ENCODE data around the gene LRRC8A. TPM values are rescaled to one million over a fixed set of nuclear protein-coding genes. Genes with fewer than 3 reads are reported as not detected.

The LRRC8A gene
- total and polyA plus RNA-seq, 12 donors, result 9.0 to 88.3 (median 34.5) TPM

Other genes starting within 250 kb of the LRRC8A start
- gene DYNC2I2, start 225.3 kb upstream of the LRRC8A start, total RNA-seq, result 100 to 1,000 TPM in 2 of 9 donors, 10 to 100 TPM in 7; 20.4 to 192 (median 77.9) TPM
- 100 to 1,000 TPM in 1 of 3 donors, 10 to 100 TPM in 1, 1 to 10 TPM in 1; 7.5 to 119 (median 91.6) TPM for gene DYNC2I2, start 225.3 kb upstream of the LRRC8A start, polyA plus RNA-seq
- gene SET, start 192.9 kb upstream of the LRRC8A start, total RNA-seq, result 100 to 1,000 TPM; 122 to 327 (median 191) TPM
- gene SET, start 192.9 kb upstream of the LRRC8A start, polyA plus RNA-seq, result 100 to 1,000 TPM in 2 of 3 donors, 10 to 100 TPM in 1; 62.1 to 352 (median 105) TPM
- 1 to 10 TPM; 1.1 to 6.3 (median 3.6) TPM for gene PKN3, start 179.6 kb upstream of the LRRC8A start, total RNA-seq
- gene PKN3, start 179.6 kb upstream of the LRRC8A start, polyA plus RNA-seq, result 1 to 10 TPM in 2 of 3 donors, under 1 TPM in 1; 0.90 to 8.6 (median 8.1) TPM
- gene ZDHHC12, start 158.0 kb upstream of the LRRC8A start, total RNA-seq, result 10 to 100 TPM; 15.5 to 97.4 (median 28.7) TPM
- 10 to 100 TPM in 2 of 3 donors, 1 to 10 TPM in 1; 1.6 to 64.8 (median 33.1) TPM for gene ZDHHC12, start 158.0 kb upstream of the LRRC8A start, polyA plus RNA-seq
- 100 to 1,000 TPM in 1 of 9 donors, 10 to 100 TPM in 8; 19.1 to 131 (median 66.0) TPM for gene ZER1, start 110.2 kb upstream of the LRRC8A start, total RNA-seq
- 10 to 100 TPM; 17.0 to 51.1 (median 41.7) TPM for gene ZER1, start 110.2 kb upstream of the LRRC8A start, polyA plus RNA-seq
- gene TBC1D13, start 94.9 kb upstream of the LRRC8A start, total RNA-seq, result 10 to 100 TPM; 15.9 to 72.7 (median 31.7) TPM
- gene TBC1D13, start 94.9 kb upstream of the LRRC8A start, polyA plus RNA-seq, result 10 to 100 TPM; 21.2 to 27.1 (median 27.0) TPM
- gene ENDOG, start 63.6 kb upstream of the LRRC8A start, total RNA-seq, result 100 to 1,000 TPM in 1 of 9 donors, 10 to 100 TPM in 8; 15.9 to 113 (median 32.2) TPM
- 10 to 100 TPM in 2 of 3 donors, 1 to 10 TPM in 1; 4.9 to 39.8 (median 19.1) TPM for gene ENDOG, start 63.6 kb upstream of the LRRC8A start, polyA plus RNA-seq
- gene SPOUT1, start 52.3 kb upstream of the LRRC8A start, total RNA-seq, result 10 to 100 TPM; 18.5 to 56.3 (median 37.6) TPM
- 10 to 100 TPM; 20.8 to 51.6 (median 41.1) TPM for gene SPOUT1, start 52.3 kb upstream of the LRRC8A start, polyA plus RNA-seq
- gene KYAT1, start 183 bp upstream of the LRRC8A start, total RNA-seq, result 10 to 100 TPM in 1 of 9 donors, 1 to 10 TPM in 8; 3.5 to 10.3 (median 7.7) TPM
- 1 to 10 TPM; 3.5 to 9.6 (median 5.8) TPM for gene KYAT1, start 183 bp upstream of the LRRC8A start, polyA plus RNA-seq
- 10 to 100 TPM in 8 of 9 donors, 1 to 10 TPM in 1; 9.8 to 56.5 (median 28.1) TPM for gene PHYHD1, start 38.8 kb downstream of the LRRC8A start, total RNA-seq
- 10 to 100 TPM in 2 of 3 donors, 1 to 10 TPM in 1; 9.1 to 86.6 (median 64.9) TPM for gene PHYHD1, start 38.8 kb downstream of the LRRC8A start, polyA plus RNA-seq
- 10 to 100 TPM; 19.6 to 42.3 (median 31.2) TPM for gene DOLK, start 65.5 kb downstream of the LRRC8A start, total RNA-seq
- gene DOLK, start 65.5 kb downstream of the LRRC8A start, polyA plus RNA-seq, result 10 to 100 TPM in 2 of 3 donors, 1 to 10 TPM in 1; 4.6 to 25.3 (median 10.3) TPM
- 100 to 1,000 TPM in 1 of 9 donors, 10 to 100 TPM in 8; 20.2 to 122 (median 40.4) TPM for gene NUP188, start 65.6 kb downstream of the LRRC8A start, total RNA-seq
- 10 to 100 TPM; 26.4 to 32.0 (median 26.4) TPM for gene NUP188, start 65.6 kb downstream of the LRRC8A start, polyA plus RNA-seq
- gene SH3GLB2, start 146.2 kb downstream of the LRRC8A start, total RNA-seq, result 100 to 1,000 TPM in 4 of 9 donors, 10 to 100 TPM in 5; 50.3 to 153 (median 96.8) TPM
- 100 to 1,000 TPM in 2 of 3 donors, 10 to 100 TPM in 1; 26.1 to 301 (median 214) TPM for gene SH3GLB2, start 146.2 kb downstream of the LRRC8A start, polyA plus RNA-seq
- gene MIGA2, start 154.5 kb downstream of the LRRC8A start, total RNA-seq, result 10 to 100 TPM; 33.7 to 74.6 (median 43.5) TPM
- 10 to 100 TPM in 2 of 3 donors, 1 to 10 TPM in 1; 8.9 to 58.8 (median 43.9) TPM for gene MIGA2, start 154.5 kb downstream of the LRRC8A start, polyA plus RNA-seq
- gene DOLPP1, start 199.0 kb downstream of the LRRC8A start, total RNA-seq, result 10 to 100 TPM in 8 of 9 donors, 1 to 10 TPM in 1; 9.5 to 31.8 (median 22.9) TPM
- 10 to 100 TPM in 1 of 3 donors, 1 to 10 TPM in 2; 4.4 to 29.9 (median 7.3) TPM for gene DOLPP1, start 199.0 kb downstream of the LRRC8A start, polyA plus RNA-seq
- 100 to 1,000 TPM in 4 of 9 donors, 10 to 100 TPM in 5; 26.8 to 144 (median 98.7) TPM for gene CRAT, start 228.7 kb downstream of the LRRC8A start, total RNA-seq
- 10 to 100 TPM; 31.1 to 52.0 (median 31.8) TPM for gene CRAT, start 228.7 kb downstream of the LRRC8A start, polyA plus RNA-seq
- gene PTPA, start 229.3 kb downstream of the LRRC8A start, total RNA-seq, result 100 to 1,000 TPM in 7 of 9 donors, 10 to 100 TPM in 2; 71.3 to 248 (median 133) TPM
- gene PTPA, start 229.3 kb downstream of the LRRC8A start, polyA plus RNA-seq, result 100 to 1,000 TPM in 2 of 3 donors, 10 to 100 TPM in 1; 96.4 to 159 (median 103) TPM